ENCODE results near the gene JAZF1.

The JAZF1 gene

GRCh38 chr7:27965650-27966049, 214.9 kb downstream of the JAZF1 start:
- peak; percentile 84 for ATAC-seq

GRCh38 chr7:27964820-27965219, 215.8 kb downstream of the JAZF1 start:
- TF ChIP-seq ZNF70 (CRISPR knock-in tag; IDR thresholded peaks at IDR 0.05) = no peak
- TF ChIP-seq PPARA (CRISPR knock-in tag; IDR thresholded peaks at IDR 0.05; ENCODE audit: borderline replicate concordance) = no peak
- no peak for TF ChIP-seq BACH2 (CRISPR knock-in tag; IDR thresholded peaks at IDR 0.05; ENCODE audit: borderline replicate concordance)
- no peak for TF ChIP-seq ZNF565 (CRISPR knock-in tag; conservative IDR thresholded peaks at IDR 0.05; ENCODE audit: low read depth)
- TF ChIP-seq PATZ1 (CRISPR knock-in tag; IDR thresholded peaks at IDR 0.05; ENCODE audit: borderline replicate concordance) = no peak
- no peak for TF ChIP-seq TCF4 (CRISPR knock-in tag; IDR thresholded peaks at IDR 0.05; ENCODE audit: borderline replicate concordance)
- no peak for TF ChIP-seq ZFP30 (CRISPR knock-in tag; IDR thresholded peaks at IDR 0.05)
- no peak for TF ChIP-seq CSDC2 (CRISPR knock-in tag; IDR thresholded peaks at IDR 0.05)
- no peak for TF ChIP-seq ZFP3 (CRISPR knock-in tag; IDR thresholded peaks at IDR 0.05)
- TF ChIP-seq CSRNP3 (CRISPR knock-in tag; IDR thresholded peaks at IDR 0.05) = no peak
- no peak for TF ChIP-seq TOX (CRISPR knock-in tag; IDR thresholded peaks at IDR 0.05; ENCODE audit: borderline replicate concordance)
- no peak for TF ChIP-seq GLIS3 (CRISPR knock-in tag; IDR thresholded peaks at IDR 0.05)
- no peak for TF ChIP-seq SNAI2 (CRISPR knock-in tag; IDR thresholded peaks at IDR 0.05)
- ATAC-seq = no peak

More at GRCh38 chr7:27965650-27966049, 214.9 kb downstream of the JAZF1 start:
- TF ChIP-seq ZNF8 (CRISPR knock-in tag; IDR thresholded peaks at IDR 0.05) = 0 out of 2 replicates have a peak, but pooled peaks have one; percentile 13
- 0 out of 2 replicates have a peak, but pooled peaks have one; percentile 4 for TF ChIP-seq ESRRG (CRISPR knock-in tag; IDR thresholded peaks at IDR 0.05)
- TF ChIP-seq ISL1 (CRISPR knock-in tag; IDR thresholded peaks at IDR 0.05) = peak; percentile 55
- peak; percentile 72 for TF ChIP-seq TCF4 (CRISPR knock-in tag; IDR thresholded peaks at IDR 0.05; ENCODE audit: borderline replicate concordance)
- TF ChIP-seq TOX (CRISPR knock-in tag; IDR thresholded peaks at IDR 0.05; ENCODE audit: borderline replicate concordance) = no peak; the same call in 1 of the 2 replicates

- no peak for ATAC-seq
- TF ChIP-seq ZC3H10 (CRISPR knock-in tag; IDR thresholded peaks at IDR 0.05) (no peak), CSDC2 (CRISPR knock-in tag; IDR thresholded peaks at IDR 0.05) (no peak), OSR1 (CRISPR knock-in tag; IDR thresholded peaks at IDR 0.05) (no peak), RARB (CRISPR knock-in tag; IDR thresholded peaks at IDR 0.05) (no peak), TOX (CRISPR knock-in tag; IDR thresholded peaks at IDR 0.05; ENCODE audit: borderline replicate concordance) (no peak), PPARA (CRISPR knock-in tag; IDR thresholded peaks at IDR 0.05; ENCODE audit: borderline replicate concordance) (no peak)
Observed at GRCh38 chr7:27963056-27963455, 217.5 kb downstream of the JAZF1 start.

- ATAC-seq = no peak
- no peak; the same call in 1 of the 2 replicates for TF ChIP-seq ISL1 (CRISPR knock-in tag; IDR thresholded peaks at IDR 0.05)
- no peak for TF ChIP-seq CREB5 (CRISPR knock-in tag; IDR thresholded peaks at IDR 0.05; ENCODE audit: low read depth)
- no peak for TF ChIP-seq ZNF8 (CRISPR knock-in tag; IDR thresholded peaks at IDR 0.05)
- TF ChIP-seq ZFP3 (CRISPR knock-in tag; IDR thresholded peaks at IDR 0.05) = no peak
- TF ChIP-seq CSDC2 (CRISPR knock-in tag; IDR thresholded peaks at IDR 0.05) = no peak
- no peak for TF ChIP-seq ZC3H10 (CRISPR knock-in tag; IDR thresholded peaks at IDR 0.05)
- no peak for TF ChIP-seq GLIS3 (CRISPR knock-in tag; IDR thresholded peaks at IDR 0.05)
- no peak for TF ChIP-seq RARB (CRISPR knock-in tag; IDR thresholded peaks at IDR 0.05)
- no peak for TF ChIP-seq ZNF70 (CRISPR knock-in tag; IDR thresholded peaks at IDR 0.05)
Observed at GRCh38 chr7:27962273-27962672, 218.3 kb downstream of the JAZF1 start.

GRCh38 chr7:27961255-27961654, 219.3 kb downstream of the JAZF1 start:
- peak; percentile 74 for ATAC-seq
- TF ChIP-seq TCF4 (CRISPR knock-in tag; IDR thresholded peaks at IDR 0.05; ENCODE audit: borderline replicate concordance) (no peak), SNAI2 (CRISPR knock-in tag; IDR thresholded peaks at IDR 0.05) (no peak), ESRRG (CRISPR knock-in tag; IDR thresholded peaks at IDR 0.05) (no peak), PPARA (CRISPR knock-in tag; IDR thresholded peaks at IDR 0.05; ENCODE audit: borderline replicate concordance) (no peak), ZNF8 (CRISPR knock-in tag; IDR thresholded peaks at IDR 0.05) (no peak), ZFP3 (CRISPR knock-in tag; IDR thresholded peaks at IDR 0.05) (no peak), TOX (CRISPR knock-in tag; IDR thresholded peaks at IDR 0.05; ENCODE audit: borderline replicate concordance) (no peak), ARNTL (CRISPR knock-in tag; IDR thresholded peaks at IDR 0.05; ENCODE audit: borderline replicate concordance, low read depth) (no peak), PATZ1 (CRISPR knock-in tag; IDR thresholded peaks at IDR 0.05; ENCODE audit: borderline replicate concordance) (no peak), CREB5 (CRISPR knock-in tag; IDR thresholded peaks at IDR 0.05; ENCODE audit: low read depth) (no peak), ZNF70 (CRISPR knock-in tag; IDR thresholded peaks at IDR 0.05) (no peak), CSRNP3 (CRISPR knock-in tag; IDR thresholded peaks at IDR 0.05) (no peak)
